ENCODE results near the gene NUMA1.

- TF ChIP-seq CTCF (conservative IDR thresholded peaks at IDR 0.05), result no peak
- TF ChIP-seq ZFX (IDR thresholded peaks at IDR 0.05), result no peak
Measured at GRCh38 chr11:72072348-72072747, 8.0 kb downstream of the NUMA1 start.
